ENCODE measurements around the gene CSRP3.

CSRP3 gene

DNA sequence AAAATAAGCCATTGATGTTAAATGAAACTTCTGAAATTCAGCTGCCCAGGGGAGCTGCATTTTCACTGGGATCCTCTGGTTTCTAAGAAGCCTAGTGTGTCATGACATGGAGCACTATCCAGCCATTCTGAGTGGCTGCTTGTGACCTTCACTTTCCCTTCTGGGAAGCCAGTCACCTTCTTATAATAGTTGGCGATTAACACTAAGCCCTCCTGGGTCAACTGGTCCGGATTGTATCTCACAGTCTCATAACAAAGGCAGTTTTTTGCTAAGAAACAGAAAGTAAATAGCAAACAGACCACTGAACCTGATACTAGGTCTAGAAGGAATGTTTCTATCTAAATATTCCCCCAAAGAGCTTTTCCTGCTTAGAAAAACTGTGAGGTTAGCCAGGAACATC is 7.9 kb downstream of the CSRP3 start:
- Histone ChIP-seq H3K27ac (no peak overlapping the region), H3K36me3 (replicated peaks) (no peaks in the 10 kb centered on the region), H3K27me3 (replicated peaks) (no peaks in the 10 kb centered on the region), H3K4me3 (ENCODE audit: low read depth, low read length) (no peak overlapping the region)
- TF ChIP-seq, protein P1, sequence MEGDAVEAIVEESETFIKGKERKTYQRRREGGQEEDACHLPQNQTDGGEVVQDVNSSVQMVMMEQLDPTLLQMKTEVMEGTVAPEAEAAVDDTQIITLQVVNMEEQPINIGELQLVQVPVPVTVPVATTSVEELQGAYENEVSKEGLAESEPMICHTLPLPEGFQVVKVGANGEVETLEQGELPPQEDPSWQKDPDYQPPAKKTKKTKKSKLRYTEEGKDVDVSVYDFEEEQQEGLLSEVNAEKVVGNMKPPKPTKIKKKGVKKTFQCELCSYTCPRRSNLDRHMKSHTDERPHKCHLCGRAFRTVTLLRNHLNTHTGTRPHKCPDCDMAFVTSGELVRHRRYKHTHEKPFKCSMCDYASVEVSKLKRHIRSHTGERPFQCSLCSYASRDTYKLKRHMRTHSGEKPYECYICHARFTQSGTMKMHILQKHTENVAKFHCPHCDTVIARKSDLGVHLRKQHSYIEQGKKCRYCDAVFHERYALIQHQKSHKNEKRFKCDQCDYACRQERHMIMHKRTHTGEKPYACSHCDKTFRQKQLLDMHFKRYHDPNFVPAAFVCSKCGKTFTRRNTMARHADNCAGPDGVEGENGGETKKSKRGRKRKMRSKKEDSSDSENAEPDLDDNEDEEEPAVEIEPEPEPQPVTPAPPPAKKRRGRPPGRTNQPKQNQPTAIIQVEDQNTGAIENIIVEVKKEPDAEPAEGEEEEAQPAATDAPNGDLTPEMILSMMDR (IDR thresholded peaks at IDR 0.05; ENCODE audit: low read depth, low read length, missing control alignments), result no peak
- in situ Hi-C loops (cut with HindIII; ENCODE audit: low pct_ligation_motif_present, low sequenced_read_pairs), result no loop called here
- no peak for DNase-seq

DNA sequence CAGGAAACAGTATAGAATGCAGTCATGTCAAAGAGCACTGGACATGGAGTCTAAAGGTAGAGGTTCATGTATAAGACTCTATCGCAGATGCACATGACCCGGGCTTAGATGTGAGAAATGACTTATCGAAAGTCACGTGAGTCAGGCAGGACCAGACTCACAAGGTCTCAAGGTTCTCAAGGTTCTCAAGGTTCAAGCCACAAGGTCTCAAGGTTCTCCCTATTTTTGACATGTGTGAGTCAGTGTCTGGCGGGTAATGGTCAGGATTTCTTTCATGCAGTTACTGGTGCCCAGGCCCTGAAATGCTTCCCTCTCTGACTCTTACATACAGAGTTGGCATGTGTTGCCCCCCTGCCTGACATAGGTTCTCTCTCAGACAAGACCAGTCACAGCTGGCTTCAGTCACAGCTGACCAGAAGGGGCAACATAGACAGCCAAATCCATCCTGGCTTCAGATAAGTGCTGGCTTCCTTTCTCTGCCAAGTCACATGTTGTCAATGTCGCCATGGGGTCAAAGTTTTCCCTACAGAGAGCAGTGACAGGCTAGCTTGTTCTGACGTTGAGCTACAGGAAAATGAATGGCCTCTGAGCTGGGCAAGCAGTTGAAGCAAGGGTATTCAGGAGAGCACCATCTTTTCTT is 10.1 kb downstream of the CSRP3 start:
- H3K27me3 ChIP-seq (replicated peaks), result no peaks in the 10 kb centered on the region
- H3K27ac ChIP-seq, result no peak overlapping the region
- no peak overlapping the region for H3K4me3 ChIP-seq (ENCODE audit: low read depth, low read length)
- no peaks in the 10 kb centered on the region for H3K36me3 ChIP-seq (replicated peaks)
- DNase-seq, result no peak
- TF ChIP-seq, protein P1 (IDR thresholded peaks at IDR 0.05; ENCODE audit: low read depth, low read length, missing control alignments), result no peak
- in situ Hi-C loops (cut with HindIII; ENCODE audit: low pct_ligation_motif_present, low sequenced_read_pairs), result no loop called here

DNA sequence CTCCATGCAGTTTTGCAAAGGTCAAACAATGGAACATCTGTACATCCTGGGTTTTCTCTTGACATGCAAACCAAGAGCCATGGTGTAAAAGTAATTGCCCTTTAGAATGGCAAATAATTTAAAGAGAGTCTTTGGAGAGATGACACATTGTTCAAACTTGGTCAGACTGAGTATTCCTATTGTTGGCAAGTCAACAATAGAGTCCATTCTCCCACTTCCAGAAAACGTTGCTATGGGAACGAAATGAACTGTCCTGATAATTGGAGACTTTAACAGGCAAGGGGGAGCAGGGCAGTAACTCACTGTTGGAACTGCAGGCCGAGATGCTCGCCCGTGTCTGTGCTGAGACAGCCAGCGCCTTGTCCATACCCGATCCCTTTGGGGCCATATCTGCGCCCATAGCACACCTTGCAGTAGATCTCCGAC is 13.9 kb downstream of the CSRP3 start:
- Histone ChIP-seq H3K27ac (no peak overlapping the region), H3K36me3 (replicated peaks) (no peaks in the 10 kb centered on the region), H3K27me3 (replicated peaks) (no peaks in the 10 kb centered on the region), H3K4me3 (ENCODE audit: low read depth, low read length) (no peak overlapping the region)
- TF ChIP-seq, protein P1 (IDR thresholded peaks at IDR 0.05; ENCODE audit: low read depth, low read length, missing control alignments), result no peak
- in situ Hi-C loops (cut with HindIII; ENCODE audit: low pct_ligation_motif_present, low sequenced_read_pairs), result no loop called here
- DNase-seq, result no peak

DNA sequence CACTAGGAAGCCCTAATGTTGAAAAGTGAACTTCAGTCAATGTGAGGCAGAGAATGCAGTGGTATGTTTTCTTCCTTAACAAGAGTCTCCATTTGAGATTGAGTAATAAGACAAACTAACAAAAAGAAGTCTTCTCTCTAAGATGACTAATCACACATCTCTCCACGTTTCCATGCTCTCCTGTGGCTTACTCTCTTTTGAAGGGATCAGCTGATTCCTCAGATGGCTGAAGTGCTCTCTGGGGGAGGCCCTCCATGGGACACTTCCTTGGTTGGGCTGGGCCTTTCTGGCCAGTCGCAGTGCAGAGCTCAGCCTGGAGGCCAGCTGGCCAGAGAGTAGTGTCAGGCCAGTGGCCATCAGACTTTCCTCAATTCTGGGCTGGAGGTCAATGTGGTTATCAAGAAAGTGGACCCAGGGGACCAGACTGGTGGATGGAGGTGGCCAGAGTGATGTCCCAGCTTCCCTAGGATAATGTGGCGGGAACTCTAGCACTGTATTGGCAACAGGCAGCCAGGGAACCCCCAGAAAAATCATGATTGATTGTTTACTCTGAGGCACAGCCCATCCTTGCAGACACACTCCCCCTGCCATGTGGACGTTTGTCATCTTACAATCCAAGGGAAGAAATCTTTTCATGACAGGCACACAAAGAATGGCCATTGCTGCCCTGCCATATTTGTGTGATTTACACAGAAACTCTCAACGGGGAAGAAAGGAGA is 14.5 kb downstream of the CSRP3 start:
- TF ChIP-seq, protein P1 (IDR thresholded peaks at IDR 0.05; ENCODE audit: low read depth, low read length, missing control alignments), result no peak
- no peak for DNase-seq
- no peak overlapping the region for H3K4me3 ChIP-seq (ENCODE audit: low read depth, low read length)
- no peaks in the 10 kb centered on the region for H3K27me3 ChIP-seq (replicated peaks)
- no peaks in the 10 kb centered on the region for H3K36me3 ChIP-seq (replicated peaks)
- no peak overlapping the region for H3K27ac ChIP-seq
- in situ Hi-C loops (cut with HindIII; ENCODE audit: low pct_ligation_motif_present, low sequenced_read_pairs), result no loop called here

DNA sequence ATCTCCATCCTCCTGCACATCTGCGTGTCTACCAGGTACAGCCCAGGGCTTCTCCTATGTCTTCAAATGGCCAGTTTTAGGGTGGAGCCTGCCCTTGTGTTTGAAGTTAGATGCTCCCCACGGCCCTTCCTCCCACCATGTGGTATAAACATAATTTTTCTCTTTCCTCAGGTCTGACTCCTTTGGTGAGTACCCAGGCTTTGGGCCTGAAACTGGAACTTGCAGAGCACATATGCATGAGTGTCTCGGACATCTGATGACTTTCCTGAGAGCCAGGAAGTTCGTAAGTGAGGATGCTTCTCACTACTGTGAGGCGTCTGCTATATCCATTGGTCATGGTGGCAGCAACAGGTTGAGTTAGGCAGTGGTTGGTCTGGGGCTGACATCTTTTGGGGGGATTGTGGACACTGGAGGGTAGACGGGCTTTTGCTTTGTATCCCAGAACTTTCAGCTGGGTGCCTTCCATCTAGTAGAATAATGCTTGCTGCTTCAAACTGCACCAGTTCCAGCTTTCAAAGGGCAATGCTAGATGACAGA is 16.2 kb downstream of the CSRP3 start:
- TF ChIP-seq, protein P1 (IDR thresholded peaks at IDR 0.05; ENCODE audit: low read depth, low read length, missing control alignments), result no peak
- no peaks in the 10 kb centered on the region for H3K36me3 ChIP-seq (replicated peaks)
- no peak overlapping the region for H3K4me3 ChIP-seq (ENCODE audit: low read depth, low read length)
- no peaks in the 10 kb centered on the region for H3K27me3 ChIP-seq (replicated peaks)
- DNase-seq, result no peak
- no peak overlapping the region for H3K27ac ChIP-seq
- in situ Hi-C loops (cut with HindIII; ENCODE audit: low pct_ligation_motif_present, low sequenced_read_pairs), result no loop called here
